GM21526 (cell line): ENCODE data around the gene MFAP4.
A peak's percentile ranks its signal among the peaks of the same experiment; 100 is the strongest.

ENCODE experiments used
- ATAC-seq: cut with Tn5 transposase; IDR thresholded peaks from one replicate; pipeline ENCODE4 v1.9.1; 2021; ENCODE audit warnings: moderate library complexity; ENCODE audit not compliant: unreplicated experiment, low FRiP score

The MFAP4 gene

DNA sequence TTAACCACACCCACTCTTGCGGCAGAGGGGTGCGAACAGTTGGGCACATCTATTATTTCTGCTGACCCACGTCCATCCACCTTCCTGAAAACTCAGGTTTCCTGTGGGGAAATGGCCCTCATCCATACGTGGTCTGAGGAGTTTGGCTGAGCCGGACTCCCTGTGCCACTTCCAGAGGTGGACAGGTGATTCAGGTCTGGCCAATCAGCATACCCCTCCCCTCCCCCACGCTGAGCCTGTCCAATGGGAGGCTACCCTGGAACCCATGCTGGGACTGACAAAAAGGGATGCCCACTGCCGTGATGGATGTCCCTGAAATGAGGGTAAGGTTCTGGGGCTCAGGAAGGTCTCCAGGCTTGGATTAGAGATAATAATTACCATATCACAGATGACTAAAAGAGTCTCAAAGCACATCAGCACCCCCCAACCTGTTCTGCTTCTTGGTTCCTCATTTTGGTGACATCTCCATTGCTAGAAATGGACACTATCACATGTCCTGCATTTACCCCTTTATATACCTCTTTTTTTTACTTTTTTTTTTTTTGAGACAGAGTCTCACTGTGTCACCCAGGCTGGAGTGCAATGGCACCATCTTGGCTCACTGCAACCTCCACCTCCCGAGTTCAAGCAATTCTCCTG lies 14.0 kb downstream of the MFAP4 start:
- no peak for ATAC-seq

DNA sequence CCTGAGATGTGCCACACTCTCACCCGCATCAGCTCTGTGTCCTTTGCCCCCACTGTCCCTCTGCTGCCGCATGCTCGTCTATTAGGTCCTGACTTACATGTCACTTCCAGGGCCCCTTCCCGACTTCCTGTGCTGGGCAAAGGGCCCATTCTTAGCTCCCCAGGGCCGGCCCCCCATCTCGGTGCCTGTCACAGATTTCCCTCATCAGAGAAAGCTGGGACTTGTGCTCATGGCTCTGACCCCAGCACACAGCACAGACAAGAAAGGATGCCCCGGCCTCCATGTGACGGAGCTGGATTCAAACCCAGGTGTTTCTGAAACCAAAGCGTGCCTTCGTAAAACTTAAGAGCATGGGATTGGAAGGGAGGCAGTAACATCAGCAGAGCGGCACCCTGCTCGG lies 14.6 kb downstream of the MFAP4 start:
- no peak for ATAC-seq

GRCh38 chr17:19372011-19372370 lies 15.0 kb downstream of the MFAP4 start:
- no peak for ATAC-seq

DNA sequence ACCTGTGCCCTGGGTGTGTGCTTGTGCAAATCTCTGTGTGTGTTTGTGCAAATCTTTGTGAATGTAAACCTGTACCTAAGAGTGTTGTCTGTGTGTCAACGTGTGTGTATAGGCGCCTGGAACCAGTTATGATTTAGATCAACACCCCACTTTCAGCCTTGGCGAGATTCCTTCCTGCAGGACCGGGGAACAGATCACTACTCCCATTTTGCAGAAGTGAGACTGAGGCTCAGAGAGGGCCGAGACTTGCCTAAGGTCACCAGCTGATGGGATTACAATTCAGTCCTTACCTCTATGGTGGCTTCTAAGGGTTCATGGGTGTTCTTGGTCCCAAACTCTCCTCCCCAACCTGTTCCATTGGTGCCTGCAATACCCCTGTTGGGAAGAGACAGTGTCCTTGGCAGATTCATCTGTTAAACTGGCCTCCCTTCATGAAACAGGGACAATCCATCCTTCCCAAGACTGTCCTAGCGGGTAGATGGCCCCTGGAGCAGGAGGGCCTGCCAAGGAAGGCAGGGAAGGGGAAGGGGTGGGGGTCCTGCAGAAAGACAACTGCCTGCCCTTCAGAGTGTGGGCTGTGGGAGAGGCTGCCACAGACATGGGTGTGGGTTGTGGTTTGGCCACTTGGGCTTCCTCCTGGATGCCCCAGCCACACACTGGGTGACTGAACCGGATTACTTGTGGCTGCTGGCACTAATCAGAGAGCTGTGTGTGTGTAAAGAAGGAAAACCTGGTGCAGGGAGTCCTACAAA lies 15.6 kb downstream of the MFAP4 start:
- no peak for ATAC-seq

- ATAC-seq, result no peak
Observed at GRCh38 chr17:19370493-19370960, 16.5 kb downstream of the MFAP4 start.

GRCh38 chr17:19369846-19370492 lies 17.0 kb downstream of the MFAP4 start:
- ATAC-seq, result no peak

- no peak for ATAC-seq
Observed at GRCh38 chr17:19369107-19369778, 17.7 kb downstream of the MFAP4 start.

GRCh38 chr17:19368229-19368628 lies 18.8 kb downstream of the MFAP4 start:
- ATAC-seq, result no peak

DNA sequence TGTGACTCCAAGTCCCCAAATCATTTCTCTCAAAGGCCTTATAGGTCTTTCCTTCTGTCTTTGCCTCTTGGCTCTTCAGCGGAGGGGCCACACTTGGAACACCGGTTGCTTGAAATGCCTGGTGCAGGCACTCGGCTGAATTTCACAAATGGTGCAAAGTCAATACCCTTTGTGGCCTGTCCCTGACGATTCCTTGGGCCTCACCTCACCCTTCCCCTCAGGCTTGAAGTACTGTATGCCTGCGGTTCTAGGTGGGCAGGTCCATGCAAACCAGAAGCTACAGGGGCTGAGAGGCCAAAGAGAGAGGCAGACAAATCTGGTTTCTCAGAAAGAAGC lies 20.4 kb downstream of the MFAP4 start:
- ATAC-seq, result no peak

DNA sequence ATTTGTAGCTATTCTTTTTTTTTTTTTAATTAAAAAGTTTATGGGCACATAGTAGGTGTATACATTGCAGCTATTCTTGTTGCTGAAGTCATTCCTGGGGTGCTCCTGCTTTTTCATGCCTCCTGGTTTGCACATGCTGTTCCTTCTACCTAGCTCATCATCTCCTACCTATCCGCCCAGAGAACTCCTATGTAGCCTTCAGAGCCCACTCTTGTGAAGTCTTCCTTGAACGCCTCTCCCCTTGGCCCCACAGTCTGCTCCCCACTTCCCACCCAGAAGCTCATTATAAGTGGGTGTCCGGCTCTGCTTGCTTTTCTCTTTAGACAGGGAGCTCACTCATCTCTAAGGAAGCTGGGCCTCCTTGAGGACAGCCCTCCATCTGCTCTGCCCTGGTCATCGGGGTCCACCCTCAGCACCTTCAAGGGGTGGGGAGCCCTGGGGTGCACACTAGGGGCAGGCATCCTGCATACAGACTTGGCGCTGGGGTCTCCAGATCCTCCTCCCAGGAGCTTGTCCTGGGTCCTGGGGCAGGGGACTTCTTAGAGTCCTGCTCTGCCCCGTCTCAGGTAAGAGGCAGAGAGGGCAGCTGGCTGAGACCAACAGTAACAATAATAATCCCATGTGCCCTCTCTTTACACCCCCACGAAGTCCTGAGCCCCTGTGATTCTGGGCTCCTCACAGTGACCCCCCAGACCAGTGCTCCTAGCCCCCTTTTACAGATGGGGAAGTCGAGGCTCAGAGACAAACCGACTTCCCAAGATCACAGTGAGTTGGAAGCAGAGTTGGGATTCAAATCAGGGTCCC lies 21.0 kb downstream of the MFAP4 start:
- ATAC-seq, result no peak

GRCh38 chr17:19365499-19365817 lies 21.5 kb downstream of the MFAP4 start:
- no peak for ATAC-seq

- no peak for ATAC-seq
Observed at GRCh38 chr17:19364699-19365498, 22.1 kb downstream of the MFAP4 start.

DNA sequence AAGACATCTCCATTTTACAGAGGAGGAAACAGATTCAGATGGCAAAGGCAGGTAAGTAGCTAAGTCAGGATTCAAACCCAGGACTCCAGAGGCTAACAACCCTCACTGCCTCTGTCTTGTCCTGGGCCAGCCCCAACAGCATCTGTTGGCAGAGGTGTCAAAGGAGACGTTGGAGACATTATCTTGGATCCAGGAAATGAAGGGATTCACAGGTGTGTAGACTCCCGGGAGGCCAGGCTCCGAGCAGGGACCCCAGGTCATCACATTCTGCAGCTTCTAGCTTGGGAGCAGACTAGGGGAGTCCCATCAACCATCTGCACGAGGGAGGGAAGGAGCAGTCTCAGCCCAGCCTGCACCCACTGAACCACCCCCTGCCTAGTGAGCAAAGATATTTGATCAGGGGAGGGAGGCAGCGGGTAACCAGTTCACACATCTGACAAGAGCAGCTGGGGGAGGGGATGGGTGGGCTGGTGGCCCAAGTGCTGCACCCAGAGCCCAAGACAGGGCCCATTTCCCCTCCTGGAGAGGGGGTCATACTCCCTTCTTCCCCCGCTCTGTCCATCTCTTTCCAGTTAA lies 23.4 kb downstream of the MFAP4 start:
- no peak for ATAC-seq

- no peak for ATAC-seq
Observed at GRCh38 chr17:19363114-19363438, 23.9 kb downstream of the MFAP4 start.

GRCh38 chr17:19362277-19363113 lies 24.5 kb downstream of the MFAP4 start, which contains the start of gene B9D1:
B9D1 (minus strand) TSS chr17:19362723; CDS start chr17:19362569, 154 bp downstream.
- peak; percentile 71 for ATAC-seq

GRCh38 chr17:19361944-19362276 lies 25.1 kb downstream of the MFAP4 start:
- ATAC-seq, result no peak

- no peak for ATAC-seq
Observed at GRCh38 chr17:19361326-19361725, 25.7 kb downstream of the MFAP4 start.

DNA sequence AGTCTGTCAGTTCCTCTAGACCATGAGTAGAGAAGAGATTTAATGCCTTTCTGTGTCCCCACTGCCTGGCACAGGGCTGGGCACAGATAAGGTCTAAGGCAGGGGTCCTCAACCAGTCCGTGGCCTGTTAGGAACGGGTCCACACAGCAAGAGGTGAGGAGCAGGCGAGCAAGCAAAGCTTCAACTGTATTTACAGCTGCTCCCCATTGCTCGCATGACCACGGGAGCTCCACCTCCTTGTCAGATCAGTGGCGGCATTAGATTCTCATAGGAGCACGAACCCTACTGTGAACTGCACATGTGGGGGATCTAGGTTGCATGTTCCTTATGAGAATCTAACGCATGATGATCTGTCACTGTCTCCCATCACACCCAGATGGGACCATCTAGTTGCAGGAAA lies 26.2 kb downstream of the MFAP4 start:
- ATAC-seq, result no peak

DNA sequence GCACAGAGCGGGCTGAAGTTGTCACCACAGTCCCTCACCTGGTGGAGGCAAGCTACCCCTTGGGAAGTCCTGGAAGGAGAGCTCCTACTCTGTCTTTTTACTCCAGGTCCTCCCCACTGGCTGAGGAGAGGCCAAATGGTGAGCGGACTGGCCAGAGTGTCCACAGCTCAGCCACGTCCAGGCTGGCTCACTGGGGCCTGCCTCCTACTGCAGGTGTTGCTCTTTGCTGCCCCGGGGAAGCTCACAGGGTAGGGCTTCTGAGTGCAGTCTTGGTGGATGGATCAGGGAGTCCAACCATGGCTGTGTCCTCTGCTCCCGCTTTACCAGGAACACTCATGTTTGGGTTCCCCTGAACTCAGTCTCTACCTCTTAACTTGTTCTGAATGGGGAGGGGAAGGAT lies 27.1 kb downstream of the MFAP4 start:
- ATAC-seq, result no peak
